A673 (cell line): ENCODE results near the gene EGFR.

Experiments used
- CTCF ChIP-seq: fragments of 300-800, 200-600 bp; sonication (generic); conservative IDR thresholded peaks from 2 replicates; pipeline ENCODE4 v1.5.1; 2017; ENCODE audit warnings: low read depth, mild to moderate bottlenecking, antibody characterized with exemption, low read length, moderate library complexity, mixed read lengths
- EZH2 ChIP-seq: fragments of 200-600 bp; sonication (generic); IDR thresholded peaks from 2 replicates; pipeline ENCODE4 v1.6.1; 2017; ENCODE audit warnings: borderline replicate concordance, low read depth, mild to moderate bottlenecking, mixed read lengths, antibody characterized with exemption, low read length; ENCODE audit not compliant: poor library complexity, severe bottlenecking

GRCh38 chr7:55016061-55016745 is 2.6 kb upstream of the EGFR start:
- TF ChIP-seq CTCF (no peak), EZH2 (no peak)
